Measurements from ENCODE around the gene RALGAPB. TPM values are rescaled to one million over a fixed set of nuclear protein-coding genes. Genes with fewer than 3 reads are reported as not detected.

The RALGAPB gene
- total and polyA plus RNA-seq, 2 of the 13 experiments (the other 11 are each of a cell fraction or from before 2014, with no cell fraction given): 17.6 to 30.6 TPM

GRCh38 chr20:38601216-38602184, 128.9 kb downstream of the RALGAPB start, which contains the start of gene ARHGAP40 (continued):
- peak; percentile 53; the same call in 1 of the 2 replicates for TF ChIP-seq ZNF772 (CRISPR knock-in tag; IDR thresholded peaks at IDR 0.05)
- TF ChIP-seq EHMT2 (IDR thresholded peaks at IDR 0.05; ENCODE audit: borderline replicate concordance, low read depth, low read length): no peak
- no peak for TF ChIP-seq ZNF234 (CRISPR knock-in tag; conservative IDR thresholded peaks at IDR 0.05)
- peak; percentile 69; the same call in 1 of the 2 replicates for TF ChIP-seq AHR (CRISPR knock-in tag; IDR thresholded peaks at IDR 0.05)
- TF ChIP-seq KAT2B (IDR thresholded peaks at IDR 0.05; ENCODE audit: borderline replicate concordance, low read depth, low read length): no peak
- TF ChIP-seq ZIK1 (CRISPR knock-in tag; IDR thresholded peaks at IDR 0.05; ENCODE audit: borderline replicate concordance, low read depth): no peak
- TF ChIP-seq MBNL3 (CRISPR knock-in tag; conservative IDR thresholded peaks at IDR 0.05): no peak
- no peak for TF ChIP-seq PBX2 (CRISPR knock-in tag; IDR thresholded peaks at IDR 0.05)
- no peak for TF ChIP-seq MIER2 (CRISPR knock-in tag; IDR thresholded peaks at IDR 0.05)
- TF ChIP-seq ZNF382 (CRISPR knock-in tag; IDR thresholded peaks at IDR 0.05; ENCODE audit: borderline replicate concordance): no peak
- TF ChIP-seq ZNF567 (CRISPR knock-in tag; IDR thresholded peaks at IDR 0.05; ENCODE audit: borderline replicate concordance): peak; percentile 79; the same call in 1 of the 2 replicates
- TF ChIP-seq CHCHD3 (CRISPR knock-in tag; IDR thresholded peaks at IDR 0.05): no peak
- no peak for TF ChIP-seq ZNF766 (CRISPR knock-in tag; IDR thresholded peaks at IDR 0.05; ENCODE audit: borderline replicate concordance)
- 0 out of 2 replicates have a peak, but pooled peaks have one; percentile 64 for TF ChIP-seq ZNF350 (CRISPR knock-in tag; IDR thresholded peaks at IDR 0.05; ENCODE audit: borderline replicate concordance, low read depth)
- TF ChIP-seq ZBTB8A (CRISPR knock-in tag; IDR thresholded peaks at IDR 0.05; ENCODE audit: borderline replicate concordance, low read depth): no peak
- no peak for TF ChIP-seq YY1 (IDR thresholded peaks at IDR 0.05; ENCODE audit: insufficient read depth, insufficient replicate concordance, low read depth, low read length)
- no peak for TF ChIP-seq CHD2 (IDR thresholded peaks at IDR 0.05; ENCODE audit: low read depth, low read length)
- no peak for TF ChIP-seq NR2F1 (CRISPR knock-in tag; IDR thresholded peaks at IDR 0.05)
- TF ChIP-seq ZBTB38 (CRISPR knock-in tag; IDR thresholded peaks at IDR 0.05): peak; percentile 83
- 0 out of 2 replicates have a peak, but pooled peaks have one; percentile 50 for TF ChIP-seq ZNF274 (CRISPR knock-in tag; IDR thresholded peaks at IDR 0.05)
- TF ChIP-seq RCOR2 (CRISPR knock-in tag; IDR thresholded peaks at IDR 0.05): no peak; the same call in 1 of the 2 replicates
- TF ChIP-seq BRF2 (CRISPR knock-in tag; IDR thresholded peaks at IDR 0.05): no peak
- TF ChIP-seq ATAD3A (CRISPR knock-in tag; IDR thresholded peaks at IDR 0.05): no peak
- TF ChIP-seq ELF4 (CRISPR knock-in tag; IDR thresholded peaks at IDR 0.05; ENCODE audit: borderline replicate concordance): no peak
- no peak for TF ChIP-seq HNRNPUL1 (IDR thresholded peaks at IDR 0.05; ENCODE audit: low read depth, low read length)
- TF ChIP-seq ZNF605 (CRISPR knock-in tag; IDR thresholded peaks at IDR 0.05): peak; percentile 36; the same call in 1 of the 2 replicates
